Kidney (tissue), 14 donors: ENCODE results near the gene TRAF1. TPM values are rescaled to one million over a fixed set of nuclear protein-coding genes. Genes with fewer than 3 reads are reported as not detected.
A peak's percentile ranks its signal among the peaks of the same experiment; 100 is the strongest.

ENCODE experiments used
- DNase-seq, 5 donors: peaks; one replicate each; pipeline ENCODE4 v3.0.0-alpha.2; 2013 to 2020
- FAIRE-seq: peaks from 2 replicates; lab custom pipeline; 2012; peaks lifted over from hg19 to GRCh38; lab: Jason Lieb, UNC
- H3K27ac ChIP-seq, 2 donors: one replicate each; pipeline ENCODE4 v1.7.0; 2013; ENCODE audit warnings: low read depth in 2 of 2, low read length in 2 of 2, inconsistent platforms in 1 of 2
- H3K27me3 ChIP-seq: one replicate; pipeline ENCODE4 v1.7.1; 2013; ENCODE audit warnings: low read length, inconsistent platforms; ENCODE audit not compliant: control insufficient read depth, insufficient read depth
- H3K36me3 ChIP-seq, 3 donors: one replicate each; pipeline versions ENCODE4 v1.7.0 to v1.7.1; 2013; ENCODE audit warnings: low read length in 3 of 3, control low read depth in 1 of 3, inconsistent platforms in 1 of 3; ENCODE audit not compliant: insufficient read depth in 3 of 3, control insufficient read depth in 2 of 3
- H3K4me1 ChIP-seq, 3 donors: one replicate each; pipeline versions ENCODE4 v1.7.0 to v1.7.1; 2013; ENCODE audit warnings: low read length in 3 of 3, inconsistent platforms in 1 of 3, low read depth in 1 of 3; ENCODE audit not compliant: control insufficient read depth in 2 of 3, insufficient read depth in 2 of 3
- H3K4me3 ChIP-seq, 3 donors: one replicate each; pipeline versions ENCODE4 v1.7.0 to v1.8.1; 2013; ENCODE audit warnings: low read length in 3 of 3, control low read depth in 1 of 3, inconsistent platforms in 1 of 3
- H3K9ac ChIP-seq, 3 donors: one replicate each; pipeline versions ENCODE4 v1.7.0 to v1.7.1; 2013; ENCODE audit warnings: low read length in 3 of 3, control low read depth in 1 of 3, inconsistent platforms in 1 of 3
- H3K9me3 ChIP-seq, 3 donors: one replicate each; pipeline versions ENCODE4 v1.7.0 to v1.7.1; 2013; ENCODE audit warnings: low read length in 3 of 3, control low read depth in 1 of 3, inconsistent platforms in 1 of 3; ENCODE audit not compliant: control insufficient read depth in 2 of 3, insufficient read depth in 1 of 3
- CTCF ChIP-seq: IDR thresholded peaks from 3 replicates; pipeline ENCODE4 v1.5.1; 2012; ENCODE audit warnings: mild to moderate bottlenecking, moderate library complexity, borderline replicate concordance; ENCODE audit not compliant: insufficient read depth; ENCODE audit errors: extremely low read depth
- intact Hi-C: fragments of 100-400 bp; cut with DNase I; formaldehyde crosslinking; loops from one replicate; pipeline ENCODE4 v1.11.1; 2022
- polyA plus RNA-seq: library from polyadenylated mRNA; stranded (reverse); fragments of 350-450 nt; fragmentation: Illumina TruSeq; extraction: RNeasy Lipid Tissue Mini Kit (QIAGEN cat#74804); gene quantifications from one replicate; pipeline ENCODE4 v1.2.3, GENCODE V29; 2014; ENCODE audit warnings: low read depth, low replicate concordance; ENCODE audit not compliant: insufficient read depth
- total RNA-seq: library from RNA; stranded (reverse); fragmentation: NEBNext Ultra II Directional; extraction: Animal tissue kit (Norgen Biotek cat#: 25700); gene quantifications from one replicate; pipeline ENCODE4 v1.2.1, GENCODE V29; 2021
- donor health status: control.
- donor health status: control.
- donor health status: control.
- donor health status: control.
- donor health status: control.
- donor health status: DM: yes; HTN: yes; CAD: no.
- donor health status: Normal renal cell carcinoma (clear cell type).

TRAF1 gene
- total and polyA plus RNA-seq, 2 donors from 2014 or later: 3.1 to 10.9 TPM

GRCh38 chr9:120875643-120875953, 51.0 kb downstream of the TRAF1 start:
- no peak overlapping the region for H3K4me3 ChIP-seq
- DNase-seq: no peak
- no peaks in the 10 kb centered on the region for H3K36me3 ChIP-seq
- H3K27me3 ChIP-seq: no peaks in the 10 kb centered on the region
- TF ChIP-seq CTCF: no peak
- FAIRE-seq: no peak
- intact Hi-C loops: no loop called here
- no peak overlapping the region for H3K9ac ChIP-seq
- peak overlapping the region in 1 of 2 donors; percentile 34 for H3K27ac ChIP-seq
- H3K9me3 ChIP-seq: no peaks in the 10 kb centered on the region
- H3K4me1 ChIP-seq: peaks cover 0 to 4% (median 0%) of the 10 kb centered on the region in 3 donors

GRCh38 chr9:120875195-120875565, 51.4 kb downstream of the TRAF1 start:
- H3K36me3 ChIP-seq: no peaks in the 10 kb centered on the region
- FAIRE-seq (no peak), DNase-seq (no peak)
- H3K9me3 ChIP-seq: no peaks in the 10 kb centered on the region
- no peak overlapping the region for H3K27ac ChIP-seq
- no peaks in the 10 kb centered on the region for H3K27me3 ChIP-seq
- no peak overlapping the region for H3K4me3 ChIP-seq
- peaks cover 0 to 4% (median 0%) of the 10 kb centered on the region in 3 donors for H3K4me1 ChIP-seq
- no peak for TF ChIP-seq CTCF
- H3K9ac ChIP-seq: no peak overlapping the region
- intact Hi-C loops: no loop called here

DNA sequence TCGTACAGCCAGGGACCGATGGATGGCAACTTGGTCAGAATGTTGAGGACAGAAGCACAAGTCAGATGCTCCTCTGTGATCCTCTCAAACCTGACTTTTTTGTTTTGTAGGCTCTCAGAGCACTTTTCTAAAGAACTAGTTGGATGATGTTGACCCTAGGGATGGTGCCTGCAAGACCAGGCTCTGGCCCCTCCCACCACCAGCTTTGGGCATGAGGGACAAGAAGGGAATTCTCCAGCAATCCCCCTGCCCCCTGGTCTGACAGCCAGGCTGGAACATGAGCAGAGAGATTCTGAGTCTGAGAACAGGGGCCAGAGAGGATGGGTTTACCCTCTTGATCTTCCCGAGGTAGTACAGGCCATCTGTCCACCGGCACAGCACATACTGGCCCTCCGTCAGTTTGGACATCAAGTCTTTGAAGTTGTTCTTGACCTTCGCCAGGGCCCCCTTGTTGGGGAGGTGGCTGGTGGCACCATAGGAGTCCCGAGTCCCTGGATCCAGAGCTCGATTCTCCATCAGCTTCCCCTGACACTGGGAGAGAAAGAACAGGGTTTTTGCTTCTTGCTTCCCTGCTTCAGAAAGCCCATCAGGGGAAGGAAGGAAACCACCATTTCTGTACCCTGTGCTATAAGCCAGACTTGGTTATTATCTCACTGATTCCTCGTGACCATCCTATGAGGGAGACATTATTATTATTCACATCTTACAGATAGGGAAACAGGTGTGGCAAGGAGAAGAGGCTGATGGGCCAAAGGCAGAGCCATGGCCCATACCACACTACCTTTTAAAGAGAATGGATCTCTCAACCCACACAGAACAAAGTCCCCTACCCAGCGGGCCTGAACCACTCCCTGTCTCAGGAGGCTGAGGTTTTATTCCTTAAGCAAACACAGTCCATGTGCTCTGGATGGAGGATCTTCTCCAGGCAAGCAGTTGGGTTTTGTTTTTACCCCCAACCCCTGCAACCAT, 52.1 kb downstream of the TRAF1 start:
- Histone ChIP-seq H3K9ac (no peak overlapping the region), H3K36me3 (no peaks in the 10 kb centered on the region), H3K27ac (no peak overlapping the region), H3K27me3 (no peaks in the 10 kb centered on the region), H3K4me3 (no peak overlapping the region), H3K4me1 (peaks cover 0 to 4% (median 0%) of the 10 kb centered on the region in 3 donors), H3K9me3 (no peaks in the 10 kb centered on the region)
- DNase-seq (no peak), FAIRE-seq (no peak)
- no peak for TF ChIP-seq CTCF
- intact Hi-C loops: no loop called here
